HepG2 (cell line): ENCODE measurements around the gene LTB4R. TPM values are rescaled to one million over a fixed set of nuclear protein-coding genes. Genes with fewer than 3 reads are reported as not detected.
A peak's percentile ranks its signal among the peaks of the same experiment; 100 is the strongest.

ENCODE experiments used
- ARNT ChIP-seq: fragments of 450-650 bp; IDR thresholded peaks from 2 replicates; pipeline ENCODE4 v1.6.1; 2017
- ATF7 ChIP-seq, 2 experiments: fragments of 450-650 bp in 1 of 2; sonication (generic) in 1 of 2; formaldehyde crosslinking in 1 of 2; IDR thresholded peaks; 2 replicates each; pipeline versions ENCODE4 v1.4.0 to v1.6.1; 2016 to 2020; ENCODE audit warnings: antibody characterized with exemption in 1 of 2, mild to moderate bottlenecking in 1 of 2, missing genetic modification reagents in 1 of 2
- DPF2 ChIP-seq: sonication (generic); formaldehyde crosslinking; IDR thresholded peaks from 2 replicates; pipeline ENCODE4 v1.4.0; 2020; ENCODE audit warnings: mild to moderate bottlenecking, low read depth, missing genetic modification reagents, borderline replicate concordance
- ELF1 ChIP-seq: sonication (generic); formaldehyde crosslinking; IDR thresholded peaks from 2 replicates; pipeline ENCODE4 v1.4.0; 2020; ENCODE audit warnings: missing genetic modification reagents
- MBNL3 ChIP-seq: fragments of 250-450 bp; sonication (Bioruptor Pico); conservative IDR thresholded peaks from 2 replicates; pipeline ENCODE4 v1.8.0; 2022; ENCODE audit warnings: mild to moderate bottlenecking, inconsistent platforms
- MIER3 ChIP-seq: IDR thresholded peaks from 2 replicates; pipeline ENCODE4 v1.6.1; 2016; ENCODE audit warnings: missing compliant biosample characterization, borderline replicate concordance
- RARA ChIP-seq: IDR thresholded peaks from 2 replicates; pipeline ENCODE4 v1.6.1; 2016; ENCODE audit warnings: missing genetic modification reagents, missing compliant biosample characterization
- RFX3 ChIP-seq: IDR thresholded peaks from 2 replicates; pipeline ENCODE4 v1.6.1; 2016; ENCODE audit warnings: missing biosample characterization, missing genetic modification reagents
- SMAD3 ChIP-seq: sonication (generic); formaldehyde crosslinking; IDR thresholded peaks from 2 replicates; pipeline ENCODE4 v1.4.0; 2020; ENCODE audit warnings: missing genetic modification reagents
- SNRNP70 ChIP-seq: fragments of 200-400 bp; formaldehyde crosslinking; IDR thresholded peaks from 2 replicates; pipeline ENCODE4 v1.6.1; 2017; ENCODE audit warnings: mild to moderate bottlenecking, low read depth, low read length, moderate library complexity
- SP2 ChIP-seq: sonication (generic); formaldehyde crosslinking; IDR thresholded peaks from 2 replicates; pipeline ENCODE4 v1.5.1; 2020; ENCODE audit warnings: mild to moderate bottlenecking, missing genetic modification reagents
- SSRP1 ChIP-seq: IDR thresholded peaks from 2 replicates; pipeline ENCODE4 v1.6.1; 2016; ENCODE audit warnings: control low read depth
- STAG1 ChIP-seq: sonication (generic); formaldehyde crosslinking; IDR thresholded peaks from 2 replicates; pipeline ENCODE4 v1.4.0; 2020; ENCODE audit warnings: missing genetic modification reagents
- THAP8 ChIP-seq: sonication (generic); formaldehyde crosslinking; IDR thresholded peaks from 2 replicates; pipeline ENCODE4 v1.5.1; 2020; ENCODE audit warnings: missing genetic modification reagents, mild to moderate bottlenecking, borderline replicate concordance
- TOE1 ChIP-seq: sonication (generic); formaldehyde crosslinking; IDR thresholded peaks from 2 replicates; pipeline ENCODE4 v1.4.0; 2020; ENCODE audit warnings: mild to moderate bottlenecking, missing genetic modification reagents
- TRIM22 ChIP-seq: fragments of 450-650 bp; IDR thresholded peaks from 2 replicates; pipeline ENCODE4 v1.6.1; 2017
- ZIK1 ChIP-seq: sonication (generic); formaldehyde crosslinking; IDR thresholded peaks from 2 replicates; pipeline ENCODE4 v1.5.0; 2020; ENCODE audit warnings: mild to moderate bottlenecking, low read depth, missing genetic modification reagents, borderline replicate concordance
- ZNF253 ChIP-seq: sonication (generic); formaldehyde crosslinking; IDR thresholded peaks from 2 replicates; pipeline ENCODE4 v1.8.0; 2022; ENCODE audit warnings: mild to moderate bottlenecking, missing genetic modification reagents, borderline replicate concordance
- ZNF326 ChIP-seq: sonication (generic); formaldehyde crosslinking; IDR thresholded peaks from 2 replicates; pipeline ENCODE4 v1.4.0; 2020; ENCODE audit warnings: missing genetic modification reagents, borderline replicate concordance
- ZNF34 ChIP-seq: sonication (generic); formaldehyde crosslinking; IDR thresholded peaks from 2 replicates; pipeline ENCODE4 v1.4.0; 2020; ENCODE audit warnings: mild to moderate bottlenecking, missing genetic modification reagents, borderline replicate concordance
- ZNF556 ChIP-seq: sonication (generic); formaldehyde crosslinking; IDR thresholded peaks from 2 replicates; pipeline ENCODE4 v1.4.0; 2020; ENCODE audit warnings: mild to moderate bottlenecking, missing genetic modification reagents, borderline replicate concordance
- ZNF576 ChIP-seq: sonication (generic); formaldehyde crosslinking; IDR thresholded peaks from 2 replicates; pipeline ENCODE4 v1.4.0; 2020; ENCODE audit warnings: mild to moderate bottlenecking, missing genetic modification reagents
- ZNF619 ChIP-seq: sonication (generic); formaldehyde crosslinking; IDR thresholded peaks from 2 replicates; pipeline ENCODE4 v1.4.0; 2020; ENCODE audit warnings: mild to moderate bottlenecking, missing genetic modification reagents
- ZNF713 ChIP-seq: sonication (generic); formaldehyde crosslinking; IDR thresholded peaks from 2 replicates; pipeline ENCODE4 v1.4.0; 2020; ENCODE audit warnings: mild to moderate bottlenecking, missing genetic modification reagents
- polyA plus RNA-seq, 8 experiments: library from polyadenylated mRNA; depleted of rRNA in 3 of 8; stranded (reverse) in 7 of 8; unstranded in 1 of 8; fragments of >200 nt; fragmentation: Illumina TruSeq in 4 of 8; extraction: Trizol in 4 of 8; gene quantifications; 2 replicates each; pipeline versions ENCODE4 v1.2.1 to v1.2.3, GENCODE V29; 2011 to 2016; ENCODE audit warnings: low read depth in 4 of 8, missing spikeins in 1 of 8, mixed read lengths in 1 of 8; ENCODE audit not compliant: insufficient read depth in 1 of 8
- total RNA-seq, 5 experiments: library from RNA; depleted of rRNA; stranded (reverse); fragments of >200 nt; fragmentation: Illumina TruSeq; extraction: Trizol; gene quantifications; 2 replicates each; pipeline ENCODE4 v1.2.3, GENCODE V29; 2016; ENCODE audit warnings: low read depth in 1 of 5
- TF ChIP-seq, protein P1 (sequence below): sonication (generic); formaldehyde crosslinking; IDR thresholded peaks from 2 replicates; pipeline ENCODE4 v1.4.0; 2020; ENCODE audit warnings: missing genetic modification reagents, borderline replicate concordance

The LTB4R gene
- total and polyA plus RNA-seq, 2 of the 13 experiments (the other 11 are each of a cell fraction or from before 2014, with no cell fraction given): 3.2 to 8.2 TPM

DNA sequence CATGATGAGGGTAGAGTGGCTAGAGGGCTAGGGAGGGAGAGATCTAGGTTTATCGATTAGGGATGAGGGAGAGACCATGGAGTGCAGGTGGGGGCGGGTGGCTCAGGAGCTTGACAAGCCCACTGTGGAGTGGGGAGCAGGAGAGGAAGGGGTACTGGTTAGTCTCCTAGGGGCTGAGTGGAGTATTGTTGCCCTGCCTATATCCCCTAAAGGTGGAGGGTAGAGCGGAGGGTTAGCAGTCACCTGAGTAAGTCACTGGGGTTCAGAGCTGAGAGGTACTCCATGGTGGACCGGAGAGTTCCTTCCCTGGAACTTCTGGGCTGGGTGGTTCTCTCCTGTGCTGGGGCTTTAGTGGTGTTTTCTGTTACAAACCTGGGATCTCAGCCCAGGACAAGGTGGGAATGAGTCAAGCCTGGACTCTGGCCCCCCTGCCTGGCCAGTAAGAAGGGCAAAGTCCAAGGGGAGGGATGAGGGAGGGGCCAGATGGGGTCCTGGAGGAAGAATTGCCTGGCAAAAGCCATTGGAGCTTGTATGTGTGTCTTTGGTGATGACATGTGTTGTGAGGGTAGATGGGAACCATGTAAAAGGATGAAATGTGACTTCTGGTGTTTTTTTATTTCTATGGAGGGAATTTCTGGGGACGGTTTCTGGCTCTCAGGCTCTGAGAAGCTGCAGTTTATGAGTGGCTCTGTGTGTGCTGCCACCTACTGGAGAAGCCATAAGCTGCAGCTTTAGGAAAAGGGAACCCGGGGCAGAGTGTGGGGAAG lies 3.5 kb upstream of the LTB4R start, which contains the start of gene CIDEB (continued):
- TF ChIP-seq RARA (CRISPR knock-in tag): peak; percentile 67
- peak; percentile 98 for TF ChIP-seq SMAD3 (CRISPR knock-in tag)
- TF ChIP-seq MIER3 (CRISPR knock-in tag): peak; percentile 98
- no peak for TF ChIP-seq THAP8 (CRISPR knock-in tag)
- no peak for TF ChIP-seq ARNT
- peak; percentile 49; the same call in 1 of the 2 replicates for TF ChIP-seq ZNF326 (CRISPR knock-in tag)
- TF ChIP-seq DPF2 (CRISPR knock-in tag): peak; percentile 100
- TF ChIP-seq ZNF713: no peak; the same call in 1 of the 2 replicates
- TF ChIP-seq MBNL3 (CRISPR knock-in tag): no peak
- peak; percentile 90 for TF ChIP-seq ZNF556
- no peak for TF ChIP-seq ZNF576
- peak; percentile 74 for TF ChIP-seq ZNF34 (CRISPR knock-in tag)
- TF ChIP-seq SSRP1: no peak; the same call in 1 of the 2 replicates
- TF ChIP-seq ATF7 (IDR thresholded peaks at IDR 0.05): 0 out of 2 replicates have a peak, but pooled peaks have one; percentile 22
- TF ChIP-seq ATF7 (CRISPR knock-in tag; IDR thresholded peaks at IDR 0.05): peak; percentile 92
- peak; percentile 89 for TF ChIP-seq ZNF619 (CRISPR knock-in tag)
- no peak for TF ChIP-seq ZNF253 (CRISPR knock-in tag)
- peak; percentile 67 for TF ChIP-seq STAG1
- TF ChIP-seq TOE1 (CRISPR knock-in tag): peak; percentile 98
- no peak for TF ChIP-seq TRIM22
- peak; percentile 39; the same call in 1 of the 2 replicates for TF ChIP-seq SP2 (CRISPR knock-in tag)
- peak; percentile 46; the same call in 1 of the 2 replicates for TF ChIP-seq ZIK1 (CRISPR knock-in tag)
- TF ChIP-seq, protein P1, sequence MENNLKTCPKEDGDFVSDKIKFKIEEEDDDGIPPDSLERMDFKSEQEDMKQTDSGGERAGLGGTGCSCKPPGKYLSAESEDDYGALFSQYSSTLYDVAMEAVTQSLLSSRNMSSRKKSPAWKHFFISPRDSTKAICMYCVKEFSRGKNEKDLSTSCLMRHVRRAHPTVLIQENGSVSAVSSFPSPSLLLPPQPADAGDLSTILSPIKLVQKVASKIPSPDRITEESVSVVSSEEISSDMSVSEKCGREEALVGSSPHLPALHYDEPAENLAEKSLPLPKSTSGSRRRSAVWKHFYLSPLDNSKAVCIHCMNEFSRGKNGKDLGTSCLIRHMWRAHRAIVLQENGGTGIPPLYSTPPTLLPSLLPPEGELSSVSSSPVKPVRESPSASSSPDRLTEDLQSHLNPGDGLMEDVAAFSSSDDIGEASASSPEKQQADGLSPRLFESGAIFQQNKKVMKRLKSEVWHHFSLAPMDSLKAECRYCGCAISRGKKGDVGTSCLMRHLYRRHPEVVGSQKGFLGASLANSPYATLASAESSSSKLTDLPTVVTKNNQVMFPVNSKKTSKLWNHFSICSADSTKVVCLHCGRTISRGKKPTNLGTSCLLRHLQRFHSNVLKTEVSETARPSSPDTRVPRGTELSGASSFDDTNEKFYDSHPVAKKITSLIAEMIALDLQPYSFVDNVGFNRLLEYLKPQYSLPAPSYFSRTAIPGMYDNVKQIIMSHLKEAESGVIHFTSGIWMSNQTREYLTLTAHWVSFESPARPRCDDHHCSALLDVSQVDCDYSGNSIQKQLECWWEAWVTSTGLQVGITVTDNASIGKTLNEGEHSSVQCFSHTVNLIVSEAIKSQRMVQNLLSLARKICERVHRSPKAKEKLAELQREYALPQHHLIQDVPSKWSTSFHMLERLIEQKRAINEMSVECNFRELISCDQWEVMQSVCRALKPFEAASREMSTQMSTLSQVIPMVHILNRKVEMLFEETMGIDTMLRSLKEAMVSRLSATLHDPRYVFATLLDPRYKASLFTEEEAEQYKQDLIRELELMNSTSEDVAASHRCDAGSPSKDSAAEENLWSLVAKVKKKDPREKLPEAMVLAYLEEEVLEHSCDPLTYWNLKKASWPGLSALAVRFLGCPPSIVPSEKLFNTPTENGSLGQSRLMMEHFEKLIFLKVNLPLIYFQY (CRISPR knock-in tag): peak; percentile 95; the same call in 1 of the 2 replicates
- no peak for TF ChIP-seq RFX3 (CRISPR knock-in tag)
- TF ChIP-seq ELF1 (CRISPR knock-in tag): peak; percentile 66
- TF ChIP-seq SNRNP70: no peak
